NCI-H510A treated with DMSO at 0.1 percent for 48 hours (cell line): Measurements from ENCODE around the gene PNMA1.

Experiments used
- DNase-seq: peaks from one replicate; lab custom pipeline; 2025; lab: John Stamatoyannopoulos, UW

The PNMA1 gene

GRCh38 chr14:73663548-73664212 lies 50.5 kb downstream of the PNMA1 start:
- DNase-seq: no peak

- DNase-seq: no peak
Observed at GRCh38 chr14:73662487-73662943, 51.7 kb downstream of the PNMA1 start.

GRCh38 chr14:73661872-73662271 lies 52.3 kb downstream of the PNMA1 start:
- no peak for DNase-seq
